NCI-H345 treated with DMSO at 0.1 percent for 48 hours (cell line): ENCODE results near the gene OR6S1.

Experiments
- DNase-seq: peaks from one replicate; lab custom pipeline; 2025; ENCODE audit not compliant: unreplicated experiment; lab: John Stamatoyannopoulos, UW

Gene OR6S1, protein sequence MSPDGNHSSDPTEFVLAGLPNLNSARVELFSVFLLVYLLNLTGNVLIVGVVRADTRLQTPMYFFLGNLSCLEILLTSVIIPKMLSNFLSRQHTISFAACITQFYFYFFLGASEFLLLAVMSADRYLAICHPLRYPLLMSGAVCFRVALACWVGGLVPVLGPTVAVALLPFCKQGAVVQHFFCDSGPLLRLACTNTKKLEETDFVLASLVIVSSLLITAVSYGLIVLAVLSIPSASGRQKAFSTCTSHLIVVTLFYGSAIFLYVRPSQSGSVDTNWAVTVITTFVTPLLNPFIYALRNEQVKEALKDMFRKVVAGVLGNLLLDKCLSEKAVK

DNA sequence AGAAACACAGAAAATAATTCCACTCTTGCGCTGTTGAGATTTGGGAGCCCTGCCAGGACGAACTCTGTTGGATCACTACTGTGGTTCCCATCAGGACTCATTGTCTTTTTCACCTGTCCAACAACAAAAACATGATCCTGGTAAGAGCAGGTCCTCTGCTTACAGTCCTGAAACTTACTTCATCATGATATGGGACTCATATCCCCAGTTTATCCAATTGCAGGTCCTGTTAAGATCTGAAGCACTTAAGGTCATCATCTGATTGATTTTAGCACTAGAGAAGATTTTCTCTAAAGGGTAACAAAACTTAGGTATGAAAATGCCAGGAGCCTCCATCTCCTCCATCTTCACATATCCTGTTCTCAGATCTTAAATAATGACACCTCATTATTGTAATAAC is at the start of gene OR6S1:
TSS of gene OR6S1 (minus strand) at position 101 of the 400 bp plus-strand sequence. CDS start at position 101, 0 bp downstream.
- DNase-seq = no peak

DNA sequence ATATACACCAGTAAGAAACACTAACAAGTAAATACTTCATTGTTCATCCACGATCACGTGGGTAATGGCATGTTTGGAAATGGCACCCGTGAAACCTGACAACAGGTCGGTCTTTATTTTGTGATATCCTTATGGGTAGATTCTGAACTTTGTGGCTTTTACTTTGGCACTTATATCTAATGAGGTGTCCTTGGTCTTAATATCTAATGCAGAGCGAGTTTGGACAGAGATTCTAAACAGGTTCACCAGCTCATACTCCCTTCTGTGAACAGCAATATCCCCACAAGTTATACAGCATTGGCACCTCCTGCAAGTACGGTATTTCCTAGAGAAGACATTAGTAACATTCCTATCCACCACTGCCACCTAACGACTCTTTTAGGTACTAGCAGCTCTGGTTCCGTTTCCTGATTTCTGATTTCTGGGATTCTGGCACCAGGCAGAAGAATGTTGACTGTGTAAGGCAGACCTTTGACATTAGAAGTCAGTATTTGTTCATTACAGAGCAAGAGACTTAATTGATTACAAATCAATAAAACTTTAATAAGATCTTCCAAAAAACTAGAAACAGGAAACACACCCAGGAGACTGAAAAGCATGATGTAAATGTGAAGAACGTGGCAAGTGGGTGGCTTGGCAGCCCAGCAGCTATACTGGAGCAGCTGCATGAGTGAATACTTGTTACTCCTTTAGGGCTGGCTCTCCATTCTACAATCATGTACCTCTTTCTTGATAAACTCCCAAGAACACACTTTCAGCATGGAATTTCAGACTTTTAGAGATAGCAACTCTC is 49.6 kb upstream of the OR6S1 start:
- DNase-seq = peak; percentile 28

DNA sequence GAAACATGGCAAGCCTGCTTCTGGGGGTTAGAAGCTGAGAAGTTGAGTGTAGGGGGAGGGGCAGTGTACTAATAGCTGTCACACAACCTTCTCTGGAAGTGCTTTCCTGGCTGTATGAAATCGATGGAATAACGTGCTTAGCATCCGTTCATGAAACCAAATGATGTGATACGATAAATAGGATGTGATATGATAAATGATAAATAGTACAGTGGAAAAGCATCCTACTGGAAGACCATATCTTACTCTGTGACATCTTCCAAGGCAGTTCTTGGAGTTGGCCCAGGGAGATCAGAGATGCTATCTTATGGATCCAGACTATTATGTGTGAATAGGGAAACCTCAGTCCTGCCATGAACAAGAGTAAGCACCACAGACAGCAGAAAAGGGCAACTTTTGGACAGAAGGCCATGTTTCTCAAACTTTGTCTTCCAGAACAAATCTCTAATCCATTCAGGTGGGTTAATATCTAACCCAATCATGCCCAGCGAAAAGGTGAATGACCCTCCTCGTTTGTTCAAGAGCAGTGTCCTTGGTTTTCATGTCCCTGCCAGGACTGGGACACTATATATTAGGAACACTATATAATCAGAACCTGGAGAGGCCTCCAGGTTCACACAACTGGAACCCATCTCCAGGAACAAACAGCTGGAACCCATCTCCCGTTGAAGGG is 46.8 kb upstream of the OR6S1 start, which contains the start of gene ANG:
TSS of gene ANG (plus strand) at position 598 of the 673 bp plus-strand sequence. CDS start 4,801 bp downstream, outside the sequence.
- no peak for DNase-seq

DNA sequence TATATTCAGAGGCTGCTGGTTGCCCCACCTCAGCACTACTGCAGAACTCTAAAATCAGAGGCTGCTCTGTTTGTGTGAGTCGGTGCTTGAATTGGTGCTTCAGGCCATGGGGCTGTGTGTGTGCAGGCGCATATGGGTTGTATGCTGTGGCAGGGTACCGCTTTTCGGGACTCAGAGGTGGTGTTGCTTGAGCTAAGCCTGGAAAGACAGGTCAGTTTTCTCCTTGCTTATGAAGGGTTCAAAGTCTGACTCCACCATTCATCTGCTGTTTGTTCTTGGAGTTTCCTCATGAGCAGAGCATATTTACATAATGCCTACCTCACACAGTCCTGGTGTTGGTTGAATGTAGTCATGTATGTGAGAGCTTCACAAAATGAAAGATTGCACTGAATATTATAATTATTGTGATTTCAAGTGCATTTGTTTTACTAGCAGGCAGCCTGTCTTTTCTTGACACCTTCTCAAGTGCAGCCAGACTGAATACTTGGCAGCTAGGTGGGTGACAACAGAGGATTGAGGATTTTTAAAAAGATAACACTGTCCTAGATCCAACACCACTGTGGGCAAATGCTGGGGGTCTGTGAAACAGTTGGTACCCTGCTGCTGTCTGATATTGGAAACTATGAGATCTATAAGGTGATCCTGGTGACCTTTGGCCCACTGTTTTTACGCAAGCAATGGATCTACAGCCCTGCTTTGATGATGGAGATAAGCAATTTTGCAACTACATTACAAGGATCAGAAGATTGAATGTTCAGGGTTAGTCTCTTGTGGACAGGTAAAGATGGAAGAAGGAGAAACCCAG is 46.1 kb upstream of the OR6S1 start:
- DNase-seq = no peak

DNA sequence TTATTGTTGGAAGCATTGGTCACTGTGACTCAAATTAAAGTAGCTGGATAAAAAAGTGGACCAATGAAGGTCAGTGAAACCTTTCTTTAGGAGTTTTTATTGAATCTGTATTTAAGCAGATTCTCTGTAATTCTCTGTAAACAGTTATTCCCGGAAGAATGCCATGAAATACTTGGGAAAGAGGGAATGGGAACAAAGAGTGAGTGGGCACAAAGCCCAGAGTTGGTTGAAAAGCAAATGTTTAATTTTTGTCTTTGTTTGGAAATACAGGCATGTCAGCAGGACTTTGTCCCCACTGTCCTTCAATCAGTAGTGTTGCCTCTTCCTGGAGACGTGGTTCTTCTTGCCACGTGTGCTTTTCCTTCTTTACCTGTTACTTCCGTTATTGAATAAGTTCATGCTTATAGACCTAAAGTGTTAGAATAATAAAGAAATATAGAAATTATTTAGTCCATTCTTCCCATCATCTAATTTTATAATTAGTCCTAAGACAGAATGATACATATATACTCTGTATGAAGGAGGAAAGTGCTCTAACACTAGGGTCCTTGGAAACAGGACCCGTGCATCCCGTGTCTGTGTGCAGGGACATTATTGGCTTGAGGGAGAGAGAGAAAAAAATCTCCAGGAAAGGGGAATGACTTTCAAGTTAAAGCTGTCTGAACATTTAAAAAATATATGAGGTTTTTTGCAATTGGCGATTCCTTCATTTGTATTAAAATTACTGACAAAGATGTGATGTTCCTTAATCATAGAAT is 45.1 kb upstream of the OR6S1 start:
- DNase-seq = no peak

DNA sequence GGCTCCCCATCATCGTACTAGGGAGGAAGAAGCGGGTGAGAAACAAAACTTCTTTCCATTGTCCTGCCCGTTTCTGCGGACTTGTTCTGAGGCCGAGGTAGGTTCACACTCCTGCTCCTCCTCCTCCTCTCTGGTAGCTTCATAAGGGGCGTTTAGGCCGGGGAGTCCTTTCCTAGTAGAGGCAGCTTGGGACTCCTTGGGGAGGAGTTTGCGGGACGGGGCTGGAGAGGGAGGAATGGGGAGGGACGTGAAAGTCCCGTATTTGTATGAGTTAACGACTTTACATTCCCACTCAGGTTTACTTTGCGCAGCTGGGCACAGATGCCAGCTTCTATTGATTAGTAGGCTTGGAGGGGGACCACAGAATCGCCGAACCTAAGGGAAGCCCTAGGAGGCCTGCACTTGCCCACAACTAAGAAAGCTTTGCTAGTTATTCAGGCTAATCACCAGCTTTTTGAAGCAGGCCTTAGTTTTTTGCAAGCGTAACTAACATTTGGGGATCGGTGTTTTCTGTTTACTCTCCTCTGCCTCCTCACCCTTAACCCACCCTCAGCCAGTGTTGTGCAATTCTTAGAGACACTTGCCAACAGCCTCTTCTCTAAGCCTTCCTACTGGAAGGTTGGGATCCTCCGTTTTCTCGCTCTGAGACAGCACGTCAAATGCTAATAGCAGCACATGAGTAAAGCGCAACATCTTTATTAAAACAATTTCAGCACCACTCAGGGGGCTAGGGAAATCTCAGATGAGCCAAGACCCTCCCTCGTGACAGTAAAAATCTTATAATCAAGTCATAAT is 43.4 kb upstream of the OR6S1 start:
- DNase-seq = no peak

DNA sequence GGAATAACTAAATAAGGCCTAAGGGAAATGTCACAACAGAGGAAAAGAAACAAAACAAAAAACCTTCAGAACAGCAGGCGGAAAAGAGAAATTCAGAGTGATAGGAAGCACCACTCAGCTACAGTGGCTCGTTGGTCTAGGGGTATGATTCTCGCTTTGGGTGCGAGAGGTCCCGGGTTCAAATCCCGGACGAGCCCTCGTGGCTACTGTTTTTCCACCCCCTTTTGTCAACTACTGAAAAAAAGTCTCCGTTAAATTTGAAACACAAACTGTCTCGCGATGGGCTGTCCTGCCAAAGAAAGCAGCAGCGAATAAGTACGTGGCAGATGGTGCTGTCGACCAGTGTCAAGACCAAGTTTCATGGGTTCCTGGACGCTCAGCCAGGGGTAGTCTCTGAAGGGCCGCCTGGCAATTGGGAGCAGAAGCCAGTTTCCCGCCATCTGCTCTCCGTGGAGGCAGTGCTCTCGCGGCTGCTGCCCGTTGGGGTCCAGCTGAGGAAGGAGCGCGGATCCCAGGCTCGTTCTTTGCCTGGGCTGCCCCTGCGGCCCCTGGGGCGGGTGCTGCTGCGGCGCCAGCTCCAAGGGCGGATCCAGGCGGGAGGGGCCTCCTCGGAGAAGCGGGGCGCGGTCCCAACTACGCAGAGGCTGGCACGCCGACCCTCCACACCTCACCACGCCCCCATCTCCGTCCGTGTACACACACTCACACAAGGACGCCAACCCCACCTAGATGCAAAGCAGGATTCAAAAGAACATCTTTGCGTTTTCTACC is 42.6 kb upstream of the OR6S1 start, which contains the start of gene RNASE4:
TSS of gene RNASE4 (plus strand) at position 670 of the 771 bp plus-strand sequence. CDS start 14,812 bp downstream, outside the sequence.
- DNase-seq = no peak

DNA sequence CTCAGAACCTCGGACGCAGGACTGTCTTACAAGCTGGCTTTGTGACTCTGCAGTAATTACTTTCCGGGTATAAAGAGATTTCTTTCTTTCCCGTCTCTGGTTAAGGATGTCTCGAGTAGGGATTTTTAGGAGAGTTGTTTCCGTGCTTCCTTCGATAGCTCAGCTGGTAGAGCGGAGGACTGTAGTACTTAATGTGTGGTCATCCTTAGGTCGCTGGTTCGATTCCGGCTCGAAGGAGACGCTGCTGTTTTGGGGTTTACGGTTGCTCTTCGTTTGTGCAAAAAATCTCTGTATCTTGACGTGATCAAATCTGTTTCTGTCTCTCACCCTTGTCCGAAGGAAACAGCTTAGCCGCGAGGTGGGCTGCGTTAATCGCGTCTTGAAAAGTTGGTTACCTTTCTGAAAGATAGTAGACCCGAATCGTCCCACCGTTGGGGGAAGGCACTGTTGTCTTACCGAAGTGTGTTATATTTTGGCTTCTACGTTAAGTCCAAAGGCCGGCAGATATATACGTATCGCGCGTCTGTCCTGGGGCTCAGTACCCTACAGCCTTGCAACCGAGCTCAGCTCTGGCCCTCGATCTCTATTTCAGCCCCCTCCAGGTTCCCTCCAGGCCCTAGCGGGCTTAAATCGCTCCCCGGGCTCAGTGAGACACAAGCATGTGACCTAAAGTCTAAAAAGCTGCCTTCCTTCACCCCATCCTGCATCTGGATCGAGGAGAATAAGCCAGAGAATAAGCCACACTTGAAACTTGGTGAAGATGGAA is 41.8 kb upstream of the OR6S1 start:
- no peak for DNase-seq

DNA sequence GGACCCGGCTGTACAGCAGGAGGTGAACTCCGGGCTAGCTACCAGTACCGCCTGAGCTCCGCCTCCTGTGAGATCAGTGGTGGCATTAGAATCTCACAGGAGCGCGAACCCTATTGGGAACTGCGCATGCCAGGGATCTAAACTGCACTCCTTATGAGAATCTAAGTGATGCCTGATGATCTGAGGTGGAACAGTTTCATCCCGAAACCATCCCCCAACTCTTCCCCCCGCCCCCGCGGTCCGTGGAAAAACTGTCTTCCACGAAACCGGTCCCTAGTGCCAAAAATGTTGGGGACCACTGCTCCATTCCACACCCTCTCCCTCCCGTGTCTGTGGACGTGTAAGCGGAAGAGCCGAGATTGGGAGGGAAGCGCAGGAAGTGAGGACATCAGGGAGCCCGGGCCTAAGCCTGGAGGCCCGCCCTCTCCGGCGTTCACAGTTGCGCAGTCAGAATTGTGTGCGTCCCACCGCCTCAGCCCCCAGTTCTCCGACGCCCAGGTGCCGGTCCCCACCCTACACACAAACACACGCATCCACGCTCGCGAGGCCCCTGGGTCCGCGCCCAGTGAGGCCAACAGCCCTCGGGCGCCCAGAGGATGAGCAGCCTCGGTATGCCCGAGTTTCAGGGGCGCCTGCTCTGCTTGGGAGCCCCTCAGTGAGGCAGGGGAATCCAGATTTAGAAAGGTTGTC is 41.1 kb upstream of the OR6S1 start:
- no peak for DNase-seq

DNA sequence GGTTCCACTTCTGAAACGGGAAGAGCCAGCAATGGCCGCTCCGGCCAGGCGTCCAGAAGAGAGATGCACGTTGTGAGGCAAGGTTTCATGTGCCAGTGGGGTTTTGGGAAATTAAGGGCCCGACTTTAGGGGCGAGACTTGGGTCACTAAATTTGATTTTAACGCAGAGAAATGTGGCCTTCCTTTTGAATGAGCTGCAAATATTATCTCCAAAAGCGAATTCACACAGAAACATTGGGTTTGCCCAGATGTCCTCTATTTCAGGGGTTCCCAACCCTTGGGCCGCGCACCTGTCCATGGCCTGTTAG is 40.6 kb upstream of the OR6S1 start:
- no peak for DNase-seq

DNA sequence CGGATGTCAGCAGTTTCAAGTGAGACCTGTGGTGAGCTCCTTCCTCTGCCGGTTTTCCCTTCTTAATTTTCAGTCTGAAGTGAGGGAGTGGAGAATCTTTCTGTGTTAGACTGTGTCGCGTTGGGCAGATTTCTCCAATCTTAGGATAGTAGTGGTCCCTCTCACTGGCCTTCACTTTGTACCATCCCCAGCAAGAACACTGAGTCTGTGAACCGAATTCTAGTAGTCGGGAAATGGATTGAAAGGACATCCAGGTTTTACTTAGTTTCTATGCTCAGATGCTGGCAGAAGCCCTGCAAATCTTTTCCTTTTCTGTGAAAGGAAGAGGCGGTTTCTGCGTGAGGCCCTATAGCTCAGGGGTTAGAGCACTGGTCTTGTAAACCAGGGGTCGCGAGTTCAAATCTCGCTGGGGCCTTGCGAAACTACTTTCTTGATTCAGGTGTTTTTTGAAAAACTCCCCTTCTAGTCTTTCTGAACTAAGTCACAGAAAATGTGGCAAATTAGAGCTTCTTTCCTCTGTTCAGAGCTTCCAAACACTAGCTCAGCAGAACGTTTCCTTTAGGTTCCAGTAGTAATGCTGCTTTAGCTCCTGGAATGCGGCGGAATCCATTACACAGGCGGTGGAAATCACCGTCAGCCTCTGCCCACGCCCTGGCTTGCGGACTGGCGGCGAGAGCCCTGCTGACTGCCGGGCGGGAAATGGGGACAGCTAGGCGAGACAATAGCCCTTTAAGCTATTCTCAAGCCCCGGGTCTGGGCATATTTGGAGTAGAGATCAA is 40.0 kb upstream of the OR6S1 start:
- DNase-seq = no peak

DNA sequence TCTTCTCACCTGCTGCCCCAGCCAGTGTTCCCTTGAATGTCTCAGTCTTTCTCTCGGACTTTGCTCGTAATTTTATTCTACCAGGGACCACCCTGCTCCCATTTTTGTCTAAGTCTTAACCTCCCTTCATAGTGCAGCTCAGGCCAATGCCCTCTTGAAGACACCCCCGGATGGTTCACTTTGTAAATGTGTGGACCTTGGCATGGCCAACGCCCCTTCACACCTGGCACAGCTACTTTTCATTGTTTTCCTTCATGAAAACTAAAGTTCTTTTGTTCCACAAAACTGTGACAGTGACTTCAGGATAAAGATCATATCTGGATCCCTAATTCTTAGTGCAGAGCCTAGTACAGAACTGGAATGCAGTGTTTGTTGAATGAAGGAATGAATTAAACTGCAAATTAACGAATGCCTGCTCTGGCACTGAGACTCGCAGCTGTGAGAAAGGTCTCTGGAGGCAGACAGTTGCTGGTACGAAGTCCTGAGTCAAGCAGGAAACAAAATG is 39.4 kb upstream of the OR6S1 start:
- DNase-seq = no peak

DNA sequence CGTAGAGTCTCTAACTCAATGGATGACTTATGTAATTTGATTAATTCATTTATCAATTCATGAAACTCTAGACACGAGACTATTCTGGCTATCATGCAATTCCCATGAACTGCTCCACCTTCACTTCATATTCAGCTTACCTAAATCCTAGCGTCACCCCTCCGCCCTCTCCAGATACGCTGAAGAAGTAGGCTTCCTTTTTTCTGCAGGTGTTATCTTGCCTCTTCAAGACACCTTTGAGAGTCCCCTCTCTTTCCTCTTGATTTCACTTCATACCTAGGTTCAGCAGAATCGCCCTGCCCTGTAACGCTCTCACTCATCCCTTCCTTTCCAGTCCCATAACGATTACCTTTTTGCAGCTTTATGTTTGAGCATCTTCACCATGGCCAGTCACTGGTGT is 38.9 kb upstream of the OR6S1 start:
- no peak for DNase-seq

DNA sequence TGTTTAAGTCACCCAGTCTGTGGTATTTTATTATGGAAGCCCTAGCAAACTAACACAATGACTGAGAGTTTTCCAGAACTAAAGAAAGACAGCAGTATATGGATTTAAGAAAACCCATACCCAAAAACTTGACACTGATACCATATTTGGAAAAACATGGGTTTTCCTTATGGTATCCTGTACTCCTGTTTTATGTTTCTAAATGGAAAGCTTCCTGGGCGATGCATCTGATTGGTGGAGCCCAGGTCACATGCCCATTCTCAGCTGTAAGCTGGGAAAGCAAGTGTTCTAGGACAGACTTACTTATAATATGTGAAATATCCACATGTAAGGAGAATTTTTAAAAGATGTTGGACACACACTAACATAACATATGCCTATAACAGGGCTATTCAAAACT is 38.4 kb upstream of the OR6S1 start:
- DNase-seq = no peak

DNA sequence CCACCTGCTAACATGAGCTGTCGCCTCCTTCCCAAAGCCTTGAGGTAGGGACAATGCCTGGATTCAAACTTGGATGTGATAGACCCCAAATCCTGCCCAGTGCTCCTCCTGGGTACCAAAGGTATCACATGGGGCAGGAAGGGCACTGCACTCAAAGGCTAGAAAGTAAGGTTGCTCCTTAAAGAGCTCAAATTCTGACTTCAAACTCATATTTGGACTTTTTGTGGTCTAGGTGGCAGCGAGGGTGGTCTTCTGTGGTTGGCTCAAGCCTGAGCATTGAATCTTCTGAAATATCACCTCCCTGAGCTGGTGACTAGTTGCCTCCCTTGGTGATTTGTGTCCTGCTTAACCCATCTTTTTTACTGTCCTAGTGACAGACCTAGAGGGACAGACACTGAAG is 34.6 kb upstream of the OR6S1 start:
- no peak for DNase-seq

DNA sequence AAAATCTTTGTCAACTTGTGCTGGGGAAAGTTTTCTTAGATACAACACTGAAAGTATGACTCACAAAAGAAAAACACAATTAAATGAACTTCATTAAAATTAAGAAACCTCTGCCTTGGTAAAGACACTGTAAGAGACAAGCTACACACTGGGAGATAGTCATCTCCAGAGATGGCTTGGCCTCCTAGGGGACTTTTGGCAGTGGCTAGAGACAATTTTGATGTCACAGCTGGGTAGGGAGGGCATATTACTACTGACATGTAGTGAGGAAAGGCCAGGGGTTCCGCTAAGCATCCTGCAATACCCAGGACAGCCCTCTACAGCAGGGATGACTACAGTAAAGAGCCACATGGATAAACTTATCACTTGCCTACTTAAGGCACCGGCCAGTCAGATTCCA is 34.2 kb upstream of the OR6S1 start:
- DNase-seq = no peak
